Activated CD4-positive, alpha-beta T cell treated with anti-CD3 and anti-CD28 coated beads, Interleukin-2, amount 10 ng/mL, durations not matched to agents 7 days and 5 days (primary cell): ENCODE results near the gene GPBP1. TPM values are rescaled to one million over a fixed set of nuclear protein-coding genes. Genes with fewer than 3 reads are reported as not detected.

Experiments
- CTCF ChIA-PET: fragments of 350-600 bp; sonication (Branson Sonifier 250); formaldehyde crosslinking; loops from one replicate; lab custom pipeline; 2021; ENCODE audit warnings: antibody characterized with exemption; lab: Charles Lee
- POLR2A ChIA-PET: fragments of 350-600 bp; sonication (Branson Sonifier 250); formaldehyde crosslinking; loops from one replicate; lab custom pipeline; 2021; ENCODE audit warnings: antibody characterized with exemption; lab: Charles Lee
- DNase-seq: peaks from one replicate; pipeline ENCODE4 v3.0.0-alpha.2; 2020
- H3K27ac Mint-ChIP-seq: one replicate; pipeline ENCODE4 v1.8.0; 2021; ENCODE audit warnings: mild to moderate bottlenecking, moderate library complexity, mixed read lengths
- H3K27me3 Mint-ChIP-seq: one replicate; pipeline ENCODE4 v1.8.0; 2021; ENCODE audit warnings: mixed read lengths
- H3K36me3 Mint-ChIP-seq: one replicate; pipeline ENCODE4 v1.8.0; 2021; ENCODE audit warnings: low read depth, mixed read lengths
- H3K4me1 Mint-ChIP-seq: one replicate; pipeline ENCODE4 v1.8.0; 2021; ENCODE audit warnings: mixed read lengths
- H3K4me3 Mint-ChIP-seq: one replicate; pipeline ENCODE4 v1.8.0; 2021; ENCODE audit warnings: mild to moderate bottlenecking, moderate library complexity, mixed read lengths
- H3K9me3 Mint-ChIP-seq: one replicate; pipeline ENCODE4 v1.8.0; 2021; ENCODE audit warnings: mixed read lengths
- total RNA-seq, 2 experiments: library from RNA; stranded (reverse); gene quantifications; one replicate each; pipeline ENCODE4 v1.2.3, GENCODE V29; 2021

GPBP1 gene
- total RNA-seq, 2 experiments from 2014 or later = 86.4 to 104 TPM

DNA sequence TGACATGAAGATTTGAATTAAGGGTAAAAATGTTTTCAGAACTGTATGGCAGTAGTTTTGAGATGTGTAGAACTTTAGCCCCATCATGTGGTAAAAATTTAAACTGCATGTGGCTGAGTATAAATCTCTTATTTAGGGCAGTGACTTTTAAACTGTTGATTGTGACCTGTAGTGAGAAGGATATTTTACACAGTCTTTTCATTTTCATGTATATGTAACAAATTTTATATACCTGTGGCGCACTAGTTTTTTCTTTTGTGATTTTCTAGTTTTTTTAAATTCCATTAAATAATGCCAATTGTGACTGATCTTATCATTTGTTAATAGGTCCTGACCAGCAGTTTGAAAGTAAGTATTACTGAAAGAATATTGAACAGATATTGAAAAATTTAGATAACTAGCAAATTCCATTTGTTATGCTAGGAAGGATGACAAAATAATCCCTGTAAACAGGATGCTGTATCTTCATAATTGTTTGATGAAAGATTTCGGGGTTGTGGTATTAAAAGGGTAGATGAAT, 47.2 kb downstream of the GPBP1 start:
- Mint-ChIP-seq H3K9me3 (no peaks in the 10 kb centered on the region), H3K27me3 (no peaks in the 10 kb centered on the region), H3K27ac (no peak overlapping the region), H3K36me3 (peaks cover 16% of the 10 kb centered on the region), H3K4me3 (no peak overlapping the region), H3K4me1 (peaks cover 24% of the 10 kb centered on the region)
- CTCF ChIA-PET = interaction anchor here (1.2 kb wide), 1 partner anchor 84 kb away, joined by 6 read pairs; no protein-coding TSS in a partner anchor
- DNase-seq = peak; percentile 68
- POLR2A ChIA-PET = no interaction called here

DNA sequence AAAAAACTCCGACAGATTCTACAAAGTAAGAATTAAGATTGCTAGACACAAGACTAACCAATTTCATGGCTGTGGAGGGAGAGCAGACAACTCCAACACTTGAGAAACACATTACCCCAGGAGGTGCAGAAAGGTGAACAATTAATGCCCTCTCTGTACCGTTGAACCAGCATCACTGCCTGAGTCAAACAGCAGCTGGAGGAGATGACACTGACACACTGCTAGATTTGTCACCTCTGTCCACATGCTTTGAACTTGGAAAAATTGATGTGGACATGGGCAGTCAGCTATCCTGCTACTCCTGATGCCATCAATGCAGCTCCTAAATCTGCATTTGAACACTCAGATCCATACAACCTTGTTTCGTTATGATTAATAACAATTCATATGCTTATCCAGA, 51.7 kb downstream of the GPBP1 start:
- Mint-ChIP-seq H3K27me3 (no peaks in the 10 kb centered on the region), H3K9me3 (no peaks in the 10 kb centered on the region), H3K4me1 (peaks cover 10% of the 10 kb centered on the region), H3K4me3 (no peak overlapping the region), H3K36me3 (peaks cover 30% of the 10 kb centered on the region), H3K27ac (no peak overlapping the region)
- no peak for DNase-seq
- ChIA-PET CTCF (interaction anchor here (0.7 to 2.2 kb wide), 4 partner anchors 10 to 484 kb away, joined by 3 to 5 read pairs (median 4); partner anchors contain the start of gene SETD9), POLR2A (no interaction called here)

DNA sequence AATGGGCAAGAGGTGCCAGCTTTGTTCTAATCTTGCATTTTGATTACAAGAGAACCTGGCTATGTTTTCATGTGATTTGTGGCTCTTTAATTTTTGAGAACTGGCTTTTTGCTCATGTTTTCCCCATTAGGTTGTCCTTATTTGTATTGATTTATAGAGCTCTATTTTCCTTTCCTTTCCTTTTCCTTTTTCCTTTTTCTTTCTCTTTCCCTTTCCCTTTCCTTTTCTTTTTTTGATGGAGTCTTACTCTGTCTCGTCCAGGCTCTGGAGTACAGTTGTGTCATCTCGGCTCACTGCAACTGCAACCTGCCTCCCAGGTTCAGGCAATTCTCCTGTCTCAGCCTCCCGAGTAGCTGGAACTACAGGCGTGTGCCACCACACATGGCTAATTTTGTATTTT, 55.5 kb downstream of the GPBP1 start:
- Mint-ChIP-seq H3K36me3 (peaks cover 53% of the 10 kb centered on the region), H3K27ac (no peak overlapping the region), H3K4me1 (peaks cover 16% of the 10 kb centered on the region), H3K27me3 (no peaks in the 10 kb centered on the region), H3K9me3 (no peaks in the 10 kb centered on the region), H3K4me3 (no peak overlapping the region)
- ChIA-PET POLR2A (no interaction called here), CTCF (interaction anchor here (0.6 to 2.2 kb wide), 2 partner anchors 329 to 561 kb away, joined by 3 to 6 read pairs; no protein-coding TSS in a partner anchor)
- no peak for DNase-seq

DNA sequence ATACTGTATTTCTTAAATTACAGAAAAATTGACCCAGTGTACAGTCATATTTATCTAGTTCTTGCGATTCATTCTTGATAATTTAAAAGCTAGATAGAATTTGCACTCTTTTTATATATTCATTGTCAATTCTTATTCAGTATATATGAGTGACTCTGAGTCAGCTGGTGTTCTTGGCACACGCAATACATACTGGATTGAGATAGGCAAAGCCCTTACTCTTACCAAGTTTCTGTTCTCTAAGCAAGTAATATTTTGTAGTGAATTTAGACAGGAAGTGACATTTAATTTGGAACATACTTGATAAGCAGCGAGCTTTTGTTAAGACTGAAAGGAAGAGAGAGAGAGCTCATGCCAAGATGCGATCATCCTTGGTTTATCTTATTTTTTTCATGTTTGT, 57.7 kb downstream of the GPBP1 start:
- Mint-ChIP-seq H3K27me3 (no peaks in the 10 kb centered on the region), H3K4me3 (no peak overlapping the region), H3K4me1 (peaks cover 25% of the 10 kb centered on the region), H3K9me3 (no peaks in the 10 kb centered on the region), H3K27ac (peak overlapping the region; percentile 77), H3K36me3 (peaks cover 56% of the 10 kb centered on the region)
- ChIA-PET CTCF (interaction anchor here (0.8 to 1.1 kb wide), 4 partner anchors 9 to 52 kb away, joined by 3 to 4 read pairs (median 3); no protein-coding TSS in a partner anchor), POLR2A (interaction anchor here (0.7 kb wide), 1 partner anchor 836 kb away, joined by 3 read pairs; no protein-coding TSS in a partner anchor)
- no peak for DNase-seq

DNA sequence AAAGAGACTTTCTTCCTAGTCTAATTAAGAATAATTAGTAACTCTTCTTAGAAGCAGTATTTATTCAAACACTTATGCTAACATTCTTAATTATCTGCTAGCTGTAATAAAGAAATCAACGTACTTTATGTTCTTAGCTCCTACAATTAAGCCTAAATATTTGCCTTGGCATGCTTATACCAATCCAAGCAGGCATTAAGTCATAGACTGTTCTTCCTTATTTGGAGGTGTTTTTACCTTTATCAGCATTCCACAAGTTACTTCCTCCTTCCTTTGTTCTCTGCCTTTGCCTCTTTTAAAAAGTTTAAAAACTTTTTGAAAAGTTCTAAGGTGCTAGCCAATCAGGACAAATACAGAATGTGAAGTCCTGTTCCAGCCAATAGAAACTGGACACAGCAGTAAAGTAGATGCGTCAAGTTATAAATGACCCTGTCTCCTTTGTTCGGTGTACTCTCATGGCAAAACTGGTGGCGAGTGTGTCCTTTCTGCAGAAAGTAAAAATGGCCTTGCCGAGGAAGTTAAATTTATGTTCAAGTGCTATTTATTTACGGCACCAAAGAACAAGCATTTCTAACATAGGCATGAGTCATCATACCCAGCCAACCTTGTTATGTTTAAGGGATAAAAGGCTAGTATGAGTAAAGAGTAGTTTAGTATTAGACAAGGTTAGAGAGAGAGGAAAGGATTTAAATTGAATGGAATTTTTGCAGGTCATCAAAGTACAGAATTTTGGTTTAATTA, 58.6 kb downstream of the GPBP1 start:
- no peak for DNase-seq
- H3K4me3 Mint-ChIP-seq = no peak overlapping the region
- H3K27ac Mint-ChIP-seq = no peak overlapping the region
- peaks cover 61% of the 10 kb centered on the region for H3K36me3 Mint-ChIP-seq
- no peaks in the 10 kb centered on the region for H3K27me3 Mint-ChIP-seq
- H3K4me1 Mint-ChIP-seq = peaks cover 29% of the 10 kb centered on the region
- H3K9me3 Mint-ChIP-seq = no peaks in the 10 kb centered on the region
- CTCF ChIA-PET = interaction anchor here (0.9 to 1.1 kb wide), 2 partner anchors 10 to 12 kb away, joined by 3 to 4 read pairs; no protein-coding TSS in a partner anchor
- POLR2A ChIA-PET = no interaction called here

DNA sequence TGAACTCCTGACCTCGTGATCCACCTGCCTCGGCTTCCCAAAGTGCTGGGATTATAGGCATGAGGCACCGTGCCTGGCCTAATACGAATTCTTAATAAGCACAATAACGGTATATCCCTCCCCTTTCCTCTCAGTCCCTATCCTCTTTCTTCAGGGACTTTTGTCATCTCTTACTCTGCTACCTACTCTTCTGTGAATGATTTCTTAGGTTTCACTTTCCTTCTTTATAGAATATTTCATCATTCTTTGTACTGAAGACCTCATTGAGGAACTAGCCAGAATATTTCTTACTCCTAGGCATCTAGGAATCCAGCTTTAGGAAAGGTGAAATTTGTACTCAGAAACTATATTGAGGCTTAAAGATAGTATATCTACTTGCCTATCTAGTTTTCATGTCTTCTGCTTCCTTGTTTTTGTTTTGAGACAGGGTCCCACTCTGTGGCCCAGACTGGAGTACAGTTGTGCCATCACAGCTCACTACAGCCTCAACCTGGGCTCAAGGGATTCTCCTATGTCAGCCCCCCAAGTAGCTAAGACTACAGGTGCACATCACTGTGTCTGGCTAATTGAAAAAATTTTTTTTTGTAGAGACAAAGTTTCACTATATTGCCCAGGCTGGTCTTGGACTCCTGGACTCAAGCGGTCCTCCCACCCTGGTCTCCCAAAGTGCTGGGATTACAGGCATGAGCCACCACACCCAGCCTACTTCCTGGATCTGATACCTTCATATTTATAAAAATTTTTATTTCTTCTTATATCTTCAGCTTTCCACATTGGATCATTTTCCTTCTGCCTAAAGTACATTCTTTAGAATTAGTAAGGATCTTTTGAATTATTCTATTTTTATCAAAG, 69.7 kb downstream of the GPBP1 start:
- no peaks in the 10 kb centered on the region for H3K27me3 Mint-ChIP-seq
- H3K36me3 Mint-ChIP-seq = peaks cover 65% of the 10 kb centered on the region
- POLR2A ChIA-PET = no interaction called here
- CTCF ChIA-PET = no interaction called here
- DNase-seq = no peak
- peak overlapping the region; percentile 1 for H3K27ac Mint-ChIP-seq
- peaks cover 44% of the 10 kb centered on the region for H3K4me1 Mint-ChIP-seq
- H3K9me3 Mint-ChIP-seq = no peaks in the 10 kb centered on the region
- H3K4me3 Mint-ChIP-seq = no peak overlapping the region

DNA sequence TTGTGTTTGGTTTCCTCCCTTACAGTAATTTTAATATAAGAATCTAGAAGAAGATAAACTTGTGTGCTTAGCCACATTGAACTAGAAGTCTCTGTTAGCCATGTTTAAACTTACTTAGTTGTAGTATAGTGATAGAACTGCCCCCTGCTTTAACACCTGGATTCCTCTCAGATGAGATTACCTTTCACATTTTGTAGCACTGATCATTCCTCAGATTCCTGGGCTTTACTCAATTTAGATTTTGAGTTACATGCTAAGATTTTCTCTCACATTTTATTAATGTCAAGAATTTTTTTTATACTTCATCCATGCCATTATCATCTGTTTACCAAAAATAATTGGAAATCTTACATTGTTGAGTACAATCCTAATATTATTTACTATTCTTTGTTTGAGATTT, 70.5 kb downstream of the GPBP1 start:
- Mint-ChIP-seq H3K9me3 (no peaks in the 10 kb centered on the region), H3K4me3 (no peak overlapping the region), H3K27ac (no peak overlapping the region), H3K36me3 (peaks cover 64% of the 10 kb centered on the region), H3K27me3 (no peaks in the 10 kb centered on the region), H3K4me1 (peaks cover 44% of the 10 kb centered on the region)
- DNase-seq = no peak
- ChIA-PET POLR2A (no interaction called here), CTCF (interaction anchor here (1.2 kb wide), 1 partner anchor 13 kb away, joined by 3 read pairs; no protein-coding TSS in a partner anchor)

DNA sequence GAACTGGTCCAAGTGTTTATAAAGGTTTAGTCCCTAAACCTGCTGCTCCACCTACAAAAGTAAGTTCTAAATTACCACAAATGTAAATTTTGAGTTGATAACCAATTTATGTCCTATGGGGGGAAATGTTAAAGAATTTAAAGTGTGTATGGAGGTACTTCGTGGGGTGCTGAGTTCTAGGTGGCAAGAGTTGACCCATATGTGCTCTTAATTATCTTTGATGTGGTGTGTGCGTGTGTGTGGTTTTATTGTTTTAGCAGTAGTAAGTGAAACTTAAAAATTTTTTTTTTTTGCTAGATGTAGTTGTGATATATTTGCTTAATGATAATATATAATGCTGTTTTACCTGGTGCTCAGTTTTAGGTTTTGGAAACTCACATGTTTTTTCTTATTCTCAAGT, 72.6 kb downstream of the GPBP1 start:
- ChIA-PET POLR2A (no interaction called here), CTCF (interaction anchor here (1.1 kb wide), 1 partner anchor 58 kb away, joined by 3 read pairs; no protein-coding TSS in a partner anchor)
- peak; percentile 36 for DNase-seq
- no peak overlapping the region for H3K4me3 Mint-ChIP-seq
- H3K4me1 Mint-ChIP-seq = peaks cover 41% of the 10 kb centered on the region
- no peaks in the 10 kb centered on the region for H3K9me3 Mint-ChIP-seq
- H3K27ac Mint-ChIP-seq = peak overlapping the region; percentile 62
- H3K27me3 Mint-ChIP-seq = no peaks in the 10 kb centered on the region
- peaks cover 64% of the 10 kb centered on the region for H3K36me3 Mint-ChIP-seq

DNA sequence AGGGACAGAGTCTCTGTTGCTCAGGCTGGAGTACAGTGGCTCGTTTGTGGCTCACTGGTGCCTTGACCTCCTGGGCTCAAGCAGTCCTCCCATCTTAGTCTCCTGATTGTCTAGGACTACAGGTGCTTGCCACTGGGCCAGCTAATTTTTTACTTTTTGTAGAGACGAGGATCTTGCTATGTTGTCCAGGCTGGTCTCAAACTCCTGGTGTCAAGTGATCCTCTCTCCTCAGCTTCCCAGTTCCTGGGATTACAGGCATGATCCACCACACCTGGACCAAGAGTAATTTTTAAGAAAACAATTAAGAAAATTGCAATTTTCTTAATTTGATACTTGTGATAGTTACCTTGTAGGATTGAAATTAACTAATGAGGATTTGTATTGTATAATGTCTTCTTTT, 73.9 kb downstream of the GPBP1 start:
- no peak for DNase-seq
- Mint-ChIP-seq H3K4me3 (no peak overlapping the region), H3K36me3 (peaks cover 65% of the 10 kb centered on the region), H3K4me1 (peaks cover 35% of the 10 kb centered on the region), H3K27me3 (no peaks in the 10 kb centered on the region), H3K27ac (no peak overlapping the region), H3K9me3 (no peaks in the 10 kb centered on the region)
- ChIA-PET POLR2A (no interaction called here), CTCF (no interaction called here)

DNA sequence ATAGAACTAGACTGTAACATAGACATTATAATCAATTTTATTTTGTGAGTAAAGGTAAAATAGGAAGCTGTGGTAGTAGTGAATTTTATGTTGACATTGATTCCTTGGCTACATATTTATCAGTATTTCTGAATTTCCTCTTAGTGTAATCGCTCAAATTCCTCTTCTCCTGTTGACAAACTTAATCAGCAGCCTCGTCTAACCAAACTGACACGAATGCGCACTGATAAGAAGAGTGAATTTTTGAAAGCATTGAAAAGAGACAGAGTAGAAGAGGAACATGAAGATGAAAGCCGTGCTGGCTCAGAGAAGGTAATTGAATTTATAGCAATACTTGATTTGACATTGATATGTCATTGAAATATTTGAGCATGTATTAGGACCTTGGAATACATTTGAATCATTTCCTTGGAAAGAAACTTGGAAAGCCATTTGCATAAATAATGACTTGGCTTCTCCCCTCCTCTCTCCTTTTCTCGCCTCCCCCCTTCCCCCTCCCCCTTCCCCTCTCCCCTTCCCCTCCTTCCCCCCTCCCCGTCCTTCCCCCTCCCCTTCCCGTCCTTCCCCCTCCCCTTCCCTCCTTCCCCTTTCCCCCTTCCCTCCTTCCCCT, 75.5 kb downstream of the GPBP1 start:
- H3K27me3 Mint-ChIP-seq = no peaks in the 10 kb centered on the region

DNA sequence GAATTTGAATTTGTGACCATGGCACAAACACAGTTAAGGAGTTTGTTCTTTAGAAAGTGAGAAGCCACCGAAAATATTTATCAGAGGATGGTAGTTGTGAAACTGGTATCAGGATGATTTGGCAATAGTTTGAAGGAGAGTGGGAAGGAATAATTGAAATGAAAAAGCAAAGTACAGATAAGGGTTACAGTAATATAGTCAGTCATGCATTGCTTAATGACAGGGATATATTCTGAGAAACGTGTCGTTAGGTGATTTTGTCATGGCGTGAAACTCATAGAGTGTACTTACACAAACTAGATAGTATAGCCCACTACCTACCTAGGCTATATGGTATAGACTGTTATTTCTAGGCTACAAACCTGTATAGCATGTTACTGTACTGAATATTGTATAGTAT, 84.2 kb downstream of the GPBP1 start:
- H3K27me3 Mint-ChIP-seq = no peaks in the 10 kb centered on the region
- H3K27ac Mint-ChIP-seq = no peak overlapping the region
- ChIA-PET CTCF (no interaction called here), POLR2A (no interaction called here)
- peaks cover 21% of the 10 kb centered on the region for H3K4me1 Mint-ChIP-seq
- no peak overlapping the region for H3K4me3 Mint-ChIP-seq
- H3K9me3 Mint-ChIP-seq = no peaks in the 10 kb centered on the region
- DNase-seq = no peak
- peaks cover 67% of the 10 kb centered on the region for H3K36me3 Mint-ChIP-seq

More for the DNA sequence above, 75.5 kb downstream of the GPBP1 start:
- ChIA-PET POLR2A (no interaction called here), CTCF (no interaction called here)
- peaks cover 64% of the 10 kb centered on the region for H3K36me3 Mint-ChIP-seq
- H3K9me3 Mint-ChIP-seq = no peaks in the 10 kb centered on the region
- H3K4me1 Mint-ChIP-seq = peaks cover 23% of the 10 kb centered on the region
- H3K27ac Mint-ChIP-seq = no peak overlapping the region
- DNase-seq = no peak
- no peak overlapping the region for H3K4me3 Mint-ChIP-seq

DNA sequence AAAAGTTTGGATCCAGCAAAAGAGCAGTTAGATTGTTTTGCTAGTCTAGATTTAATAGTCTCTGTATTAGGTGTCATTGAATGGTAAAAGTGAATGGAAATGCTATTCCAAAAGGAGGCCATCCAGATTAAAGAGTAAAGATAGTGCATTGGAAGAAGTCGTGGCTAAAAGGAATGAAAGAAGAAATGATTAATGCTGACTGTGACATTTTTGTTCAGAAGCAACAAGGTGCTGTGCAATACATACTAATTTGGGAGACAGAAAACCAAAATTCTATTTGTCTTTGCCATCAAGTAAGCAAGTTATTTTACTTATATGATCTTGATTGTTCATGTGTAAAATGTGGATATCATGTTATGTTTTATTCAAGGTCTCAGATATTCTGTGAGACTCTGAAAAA, 85.1 kb downstream of the GPBP1 start:
- peaks cover 70% of the 10 kb centered on the region for H3K36me3 Mint-ChIP-seq
- ChIA-PET CTCF (interaction anchor here (0.9 kb wide), 1 partner anchor 363 kb away, joined by 3 read pairs; no protein-coding TSS in a partner anchor), POLR2A (no interaction called here)
- H3K4me3 Mint-ChIP-seq = no peak overlapping the region
- H3K27me3 Mint-ChIP-seq = no peaks in the 10 kb centered on the region
- H3K9me3 Mint-ChIP-seq = no peaks in the 10 kb centered on the region
- H3K4me1 Mint-ChIP-seq = peaks cover 21% of the 10 kb centered on the region
- H3K27ac Mint-ChIP-seq = no peak overlapping the region
- no peak for DNase-seq
